Fibroblast of skin of right quadriceps (primary cell): ENCODE measurements around the gene UGT1A10.
"Not testable (repeated sequence)": the region's sequence is repeated elsewhere in the genome, so short reads cannot be mapped to it uniquely, and the experiment has no call there.

Source experiments
- DNase-seq: peaks from one replicate; pipeline ENCODE4 v3.0.0-alpha.2; 2013

UGT1A10 gene

DNA sequence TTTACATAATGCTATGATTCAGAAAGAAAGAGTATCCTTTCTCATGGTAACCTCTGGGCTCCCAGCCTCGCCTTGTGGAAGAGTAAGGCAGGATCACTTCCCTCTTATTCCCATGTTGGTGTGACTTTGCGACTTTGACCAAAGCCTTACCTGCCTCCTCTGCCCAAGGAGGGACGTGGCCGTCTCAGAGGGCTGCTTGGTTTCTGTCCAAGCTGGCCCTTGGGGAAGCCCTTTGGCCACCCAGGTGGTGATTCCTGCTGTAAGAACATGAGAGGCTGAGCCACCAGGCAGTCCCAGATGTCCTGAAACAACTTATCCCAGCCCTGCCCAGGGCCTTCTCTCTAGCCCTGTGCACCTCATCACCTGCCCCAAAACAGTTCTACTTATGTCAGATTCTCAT lies 62.5 kb downstream of the UGT1A10 start:
- no peak for DNase-seq

DNA sequence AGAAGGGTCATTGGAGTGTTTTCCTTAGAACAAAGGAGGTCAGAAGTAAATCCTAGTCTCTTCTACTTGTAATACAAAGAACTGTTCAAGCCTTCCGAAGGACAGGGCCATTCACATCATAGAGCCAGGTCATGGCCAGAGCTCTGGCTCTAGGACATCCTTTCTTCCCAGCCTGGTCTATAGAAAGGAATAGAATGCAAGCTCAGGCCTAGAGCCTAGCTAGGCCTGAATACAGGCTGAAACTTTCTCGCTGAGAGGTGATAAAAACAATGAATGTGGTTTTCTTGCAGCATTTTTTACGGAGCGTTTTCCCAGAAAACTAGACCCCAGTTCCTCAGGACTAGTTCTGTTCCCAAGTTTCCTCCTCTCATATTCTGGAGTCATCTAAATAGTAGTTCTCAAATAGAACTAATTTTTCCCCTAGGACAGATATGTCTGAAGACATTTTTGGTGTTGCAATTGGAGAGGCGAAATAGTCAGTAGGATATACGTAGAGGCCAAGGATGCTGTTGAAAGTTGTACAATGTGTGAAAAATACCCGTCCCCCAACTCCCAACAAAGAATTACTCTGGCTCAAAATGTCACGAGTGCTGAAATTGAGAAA lies 63.3 kb downstream of the UGT1A10 start:
- DNase-seq, result no peak

DNA sequence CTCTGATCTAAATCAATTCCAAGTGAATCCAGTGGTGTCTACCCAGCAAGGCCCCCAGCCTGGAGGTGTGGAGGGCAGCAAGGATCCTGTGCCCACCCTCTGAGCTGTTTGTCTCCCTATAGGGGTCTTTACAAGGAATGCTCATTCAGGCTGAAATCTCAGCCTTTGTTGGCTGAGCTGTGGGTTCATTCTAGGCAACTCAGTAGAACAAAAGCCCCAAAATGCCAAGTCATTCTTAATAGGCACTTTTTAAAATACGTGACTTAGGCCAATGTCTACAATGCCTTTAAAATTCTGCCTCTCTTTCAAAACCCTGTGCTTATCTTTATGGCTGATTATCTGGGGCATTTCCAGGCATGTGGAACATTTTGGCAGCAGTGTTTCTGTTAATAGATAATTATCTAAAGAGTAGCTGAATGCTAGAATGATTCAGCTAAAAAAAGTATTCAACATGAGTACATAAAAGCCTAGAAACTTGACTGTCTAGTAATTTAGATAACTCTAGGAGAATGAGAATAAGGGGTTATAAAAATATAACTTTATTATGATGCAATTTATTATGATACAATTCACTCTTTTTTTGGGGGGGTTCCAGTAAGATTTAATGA lies 63.9 kb downstream of the UGT1A10 start:
- DNase-seq, result peak; percentile 9

DNA sequence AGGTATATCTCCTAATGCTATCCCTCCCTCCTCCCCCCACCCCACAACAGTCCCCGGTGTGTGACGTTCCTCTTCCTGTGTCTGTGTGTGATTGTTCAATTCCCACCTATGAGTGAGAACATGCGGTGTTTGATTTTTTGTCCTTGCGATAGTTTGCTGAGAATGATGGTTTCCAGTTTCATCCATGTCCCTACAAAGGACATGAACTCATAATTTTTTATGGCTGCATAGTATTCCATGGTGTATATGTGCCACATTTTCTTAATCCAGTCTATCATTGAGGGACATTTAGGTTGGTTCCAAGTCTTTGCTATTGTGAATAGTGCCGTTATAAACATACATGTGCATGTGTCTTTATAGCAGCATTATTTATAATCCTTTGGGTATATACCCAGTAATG lies 64.6 kb downstream of the UGT1A10 start:
- DNase-seq, result not testable (repeated sequence)

DNA sequence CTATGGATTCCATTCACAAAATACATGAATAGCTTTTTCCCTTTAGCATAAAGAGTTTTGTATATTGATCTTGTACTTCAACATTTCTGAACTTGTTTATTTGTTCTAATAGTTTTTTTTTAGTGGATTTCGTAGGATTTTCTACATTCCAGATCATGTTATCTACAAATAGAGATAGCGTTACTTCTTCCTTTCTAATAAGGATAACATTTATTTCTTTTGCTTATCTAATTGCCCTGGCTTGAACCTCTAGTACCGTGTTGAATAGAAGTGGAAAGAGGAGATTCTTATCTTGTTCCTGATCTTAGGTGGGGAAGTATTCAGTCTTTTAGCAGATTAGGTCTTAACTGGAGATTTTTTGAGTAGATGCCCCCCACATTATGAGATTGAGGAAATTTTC lies 66.0 kb downstream of the UGT1A10 start:
- DNase-seq, result no peak

DNA sequence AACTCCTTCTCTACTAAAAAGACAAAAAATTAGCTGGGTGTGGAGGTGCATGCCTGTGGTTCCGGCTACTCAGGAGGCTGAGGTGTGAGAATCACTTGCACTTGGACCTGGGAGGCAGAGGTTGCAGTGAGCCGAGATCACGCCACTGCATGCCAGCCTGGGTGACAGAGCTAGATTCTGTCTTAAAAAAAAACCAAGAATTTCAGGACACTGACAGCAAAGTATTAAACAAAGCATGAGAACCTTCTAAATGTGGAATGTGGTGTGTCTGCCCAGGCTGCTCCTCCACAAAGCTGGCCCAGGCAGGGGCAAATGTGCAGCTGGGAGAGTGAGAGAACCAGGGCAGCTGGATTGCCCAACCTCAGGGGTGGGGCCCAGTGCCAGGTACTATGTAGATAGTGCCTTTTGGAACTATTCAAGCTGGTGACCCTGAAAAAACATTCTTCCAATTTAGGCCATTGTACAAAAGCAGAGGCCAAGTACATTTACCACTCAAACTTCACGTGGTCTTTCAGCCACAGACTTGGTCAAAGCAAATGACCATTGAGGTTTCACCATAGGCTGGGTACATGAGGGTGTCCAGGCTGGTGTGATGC lies 69.8 kb downstream of the UGT1A10 start:
- DNase-seq, result no peak

DNA sequence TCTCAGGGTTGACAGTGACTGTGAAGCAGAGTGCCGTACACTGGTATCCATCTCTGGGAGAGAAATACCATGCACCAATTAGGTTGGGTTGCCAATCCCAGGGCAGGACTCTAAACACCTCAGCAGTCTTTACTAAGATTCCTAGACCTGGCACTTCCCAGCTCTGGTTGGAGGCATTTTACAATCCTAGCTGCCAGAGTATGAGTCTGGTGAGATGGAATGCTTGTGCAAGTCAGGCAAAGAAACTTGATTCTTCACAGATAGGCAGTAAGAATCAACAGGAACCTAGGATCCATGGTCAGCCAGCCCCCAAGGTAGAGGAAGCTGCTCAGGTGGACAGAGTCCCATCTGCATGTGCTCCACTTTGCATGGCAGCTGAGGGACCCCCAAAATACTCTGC lies 70.5 kb downstream of the UGT1A10 start:
- DNase-seq, result no peak

DNA sequence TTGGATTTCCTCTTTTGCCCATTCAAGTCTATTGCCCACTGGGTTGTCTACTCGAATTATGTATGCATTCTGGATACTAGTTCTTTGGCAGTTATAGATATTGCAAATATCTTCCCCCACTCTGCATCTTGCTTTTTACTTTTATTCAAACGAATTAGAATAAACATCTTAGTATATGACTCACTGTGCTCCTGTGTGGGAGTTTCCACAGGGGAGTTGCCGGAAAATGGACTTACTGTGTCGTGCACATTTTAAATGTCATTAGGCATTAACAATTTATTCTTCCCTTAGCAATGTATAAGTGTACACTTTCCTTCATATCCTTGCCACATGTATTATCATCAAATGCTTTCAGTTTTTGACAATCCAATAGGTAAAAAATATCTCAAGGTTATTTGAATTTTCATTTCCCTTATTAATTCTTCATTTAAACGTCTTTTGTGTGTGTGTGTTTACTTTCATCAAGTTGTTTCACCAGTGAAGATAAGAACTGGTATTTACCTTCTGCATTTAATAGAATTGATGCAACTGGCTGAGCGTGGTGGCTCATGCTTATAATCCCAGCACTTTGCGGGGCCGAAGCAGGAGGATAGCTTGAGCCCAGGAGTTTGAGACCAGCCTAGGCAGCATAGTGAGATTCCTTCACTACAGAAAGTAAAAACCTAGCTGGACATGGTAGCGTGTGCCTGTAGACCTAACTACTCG lies 71.8 kb downstream of the UGT1A10 start:
- DNase-seq, result no peak

DNA sequence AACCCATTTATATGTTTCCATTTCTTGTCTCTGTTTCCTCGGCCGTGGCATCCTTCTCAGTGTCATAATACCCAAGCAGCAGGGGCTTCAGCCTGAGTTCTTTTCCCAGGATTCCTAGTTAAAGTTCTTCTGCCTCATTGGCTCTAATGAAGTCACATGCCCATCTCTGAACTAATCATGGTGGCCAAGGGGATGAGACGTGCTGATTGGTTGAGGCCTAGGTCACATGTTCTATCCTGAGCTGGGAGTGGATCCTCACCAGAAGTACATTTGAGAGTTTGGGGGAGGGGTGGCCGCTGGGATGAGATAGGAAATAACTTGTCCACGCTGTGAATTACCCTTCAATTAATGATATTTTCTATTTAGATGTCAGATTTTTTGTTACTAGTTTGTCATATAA lies 72.7 kb downstream of the UGT1A10 start:
- no peak for DNase-seq

DNA sequence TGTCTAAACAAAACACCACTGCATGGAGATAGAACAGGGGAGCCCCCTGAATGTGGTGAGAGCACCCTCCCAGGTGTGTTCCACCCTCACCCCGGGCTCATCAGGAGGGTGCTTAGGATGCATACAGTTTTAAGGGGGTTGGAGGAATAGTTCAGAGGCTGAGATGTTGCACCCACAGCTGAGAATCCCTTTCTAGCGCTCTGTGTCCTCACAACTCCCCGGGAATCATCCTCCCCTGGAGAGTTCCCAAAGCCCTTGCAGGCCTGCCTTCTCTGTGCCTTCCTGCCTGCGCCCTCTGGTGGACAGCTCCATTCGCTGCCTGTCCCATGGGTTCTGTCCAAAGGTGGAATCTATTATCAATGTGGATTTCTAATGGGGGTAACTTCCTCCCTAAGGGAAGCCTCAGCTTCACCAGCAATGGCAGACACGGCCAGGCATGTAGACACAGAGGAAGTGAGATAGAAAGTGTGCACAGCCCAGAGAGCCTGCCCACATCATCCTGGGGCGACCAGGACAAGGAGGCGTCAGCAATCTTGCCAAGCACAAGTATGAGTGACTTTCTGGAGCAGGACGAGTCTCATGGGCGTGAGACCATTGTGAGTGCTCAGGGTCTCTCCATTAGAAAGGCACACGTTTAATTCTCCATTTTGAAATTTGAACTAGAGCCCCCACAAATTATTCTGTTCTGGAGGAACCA lies 75.2 kb downstream of the UGT1A10 start:
- DNase-seq, result peak; percentile 64

DNA sequence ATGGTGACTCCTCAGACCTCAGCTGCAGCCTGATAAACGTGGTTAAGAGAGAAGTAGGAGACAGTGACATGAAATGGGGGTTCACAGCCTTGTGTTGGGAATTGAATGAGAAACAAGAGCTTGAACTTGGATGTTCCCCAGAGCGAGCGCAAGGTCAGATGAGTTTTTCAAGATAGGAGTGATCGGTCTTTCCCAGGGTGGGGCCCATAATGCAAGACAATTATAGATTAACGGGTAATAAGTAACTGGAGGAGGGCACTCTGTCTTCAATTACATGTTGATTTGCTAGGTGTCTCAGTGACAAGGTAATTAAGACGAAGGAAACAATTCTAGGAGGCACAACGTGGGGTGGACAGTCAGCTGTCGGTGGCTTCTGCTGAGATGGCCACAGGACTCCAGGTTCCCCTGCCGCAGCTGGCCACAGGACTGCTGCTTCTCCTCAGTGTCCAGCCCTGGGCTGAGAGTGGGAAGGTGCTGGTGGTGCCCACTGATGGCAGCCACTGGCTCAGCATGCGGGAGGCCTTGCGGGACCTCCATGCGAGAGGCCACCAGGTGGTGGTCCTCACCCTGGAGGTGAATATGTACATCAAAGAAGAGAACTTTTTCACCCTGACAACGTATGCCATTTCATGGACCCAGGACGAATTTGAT lies 76.5 kb downstream of the UGT1A10 start, which contains the start of gene UGT1A5:
TSS of gene UGT1A5 (plus strand) at position 297 of the 651 bp plus-strand sequence. CDS start at position 382, 85 bp downstream.
- no peak for DNase-seq

DNA sequence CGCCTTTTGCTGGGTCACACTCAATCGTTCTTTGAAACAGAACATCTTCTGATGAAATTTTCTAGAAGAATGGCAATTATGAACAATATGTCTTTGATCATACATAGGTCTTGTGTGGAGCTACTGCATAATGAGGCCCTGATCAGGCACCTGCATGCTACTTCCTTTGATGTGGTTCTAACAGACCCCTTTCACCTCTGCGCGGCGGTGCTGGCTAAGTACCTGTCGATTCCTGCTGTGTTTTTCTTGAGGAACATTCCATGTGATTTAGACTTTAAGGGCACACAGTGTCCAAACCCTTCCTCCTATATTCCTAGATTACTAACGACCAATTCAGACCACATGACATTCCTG lies 77.0 kb downstream of the UGT1A10 start:
- no peak for DNase-seq

DNA sequence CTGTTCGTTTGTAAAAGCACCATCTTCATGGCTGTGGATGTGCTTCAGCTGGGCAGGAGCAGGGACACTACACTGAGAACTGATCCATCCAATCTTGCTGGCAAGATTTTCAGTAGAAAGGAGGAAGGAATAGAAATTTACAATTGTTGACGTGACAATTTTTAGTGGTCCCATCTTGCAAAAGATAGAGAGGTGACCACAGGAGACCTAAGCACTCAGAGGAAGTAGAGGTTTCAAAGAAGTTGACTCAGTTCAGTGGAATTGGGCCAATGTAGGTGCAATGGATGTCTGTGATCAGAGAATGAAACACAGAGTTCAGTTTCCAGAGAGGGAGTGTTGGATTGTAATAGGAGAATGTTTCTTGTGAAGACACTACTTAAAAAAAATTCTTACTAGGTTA lies 77.9 kb downstream of the UGT1A10 start:
- DNase-seq, result no peak

DNA sequence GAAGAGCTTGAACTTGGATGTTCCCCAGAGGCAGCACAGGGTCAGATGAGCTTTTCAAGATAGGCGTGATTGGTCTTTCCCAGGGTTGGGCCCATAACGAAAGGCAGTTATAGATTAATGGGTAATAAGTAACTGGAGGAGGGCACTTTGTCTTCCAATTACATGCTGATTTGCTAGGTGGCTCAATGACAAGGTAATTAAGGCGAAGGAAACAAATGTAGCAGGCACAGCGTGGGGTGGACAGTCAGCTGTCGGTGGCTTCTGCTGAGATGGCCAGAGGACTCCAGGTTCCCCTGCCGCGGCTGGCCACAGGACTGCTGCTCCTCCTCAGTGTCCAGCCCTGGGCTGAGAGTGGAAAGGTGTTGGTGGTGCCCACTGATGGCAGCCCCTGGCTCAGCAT lies 82.3 kb downstream of the UGT1A10 start, which contains the start of gene UGT1A4:
TSS of gene UGT1A4 (plus strand) at position 185 of the 400 bp plus-strand sequence. CDS start at position 270, 85 bp downstream.
- no peak for DNase-seq

DNA sequence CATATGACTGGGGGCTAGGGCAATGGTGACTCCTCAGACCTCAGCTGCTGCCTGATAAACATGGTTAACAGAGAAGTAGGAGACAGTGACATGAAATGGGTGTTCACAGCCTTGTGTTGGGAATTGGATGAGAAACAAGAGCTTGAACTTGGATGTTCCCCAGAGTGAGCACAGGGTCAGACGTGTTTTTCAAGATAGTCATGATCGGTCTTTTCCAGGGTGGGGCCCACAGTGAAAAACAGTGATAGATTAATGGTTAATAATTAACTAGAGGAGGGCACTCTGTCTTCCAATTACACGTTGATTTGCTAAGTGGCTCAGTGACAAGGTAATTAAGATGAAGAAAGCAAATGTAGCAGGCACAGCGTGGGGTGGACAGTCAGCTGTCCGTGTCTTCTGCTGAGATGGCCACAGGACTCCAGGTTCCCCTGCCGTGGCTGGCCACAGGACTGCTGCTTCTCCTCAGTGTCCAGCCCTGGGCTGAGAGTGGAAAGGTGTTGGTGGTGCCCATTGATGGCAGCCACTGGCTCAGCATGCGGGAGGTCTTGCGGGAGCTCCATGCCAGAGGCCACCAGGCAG lies 92.6 kb downstream of the UGT1A10 start, which contains the start of gene UGT1A3:
TSS of gene UGT1A3 (plus strand) at position 320 of the 579 bp plus-strand sequence. CDS start at position 405, 85 bp downstream.
- DNase-seq, result no peak

DNA sequence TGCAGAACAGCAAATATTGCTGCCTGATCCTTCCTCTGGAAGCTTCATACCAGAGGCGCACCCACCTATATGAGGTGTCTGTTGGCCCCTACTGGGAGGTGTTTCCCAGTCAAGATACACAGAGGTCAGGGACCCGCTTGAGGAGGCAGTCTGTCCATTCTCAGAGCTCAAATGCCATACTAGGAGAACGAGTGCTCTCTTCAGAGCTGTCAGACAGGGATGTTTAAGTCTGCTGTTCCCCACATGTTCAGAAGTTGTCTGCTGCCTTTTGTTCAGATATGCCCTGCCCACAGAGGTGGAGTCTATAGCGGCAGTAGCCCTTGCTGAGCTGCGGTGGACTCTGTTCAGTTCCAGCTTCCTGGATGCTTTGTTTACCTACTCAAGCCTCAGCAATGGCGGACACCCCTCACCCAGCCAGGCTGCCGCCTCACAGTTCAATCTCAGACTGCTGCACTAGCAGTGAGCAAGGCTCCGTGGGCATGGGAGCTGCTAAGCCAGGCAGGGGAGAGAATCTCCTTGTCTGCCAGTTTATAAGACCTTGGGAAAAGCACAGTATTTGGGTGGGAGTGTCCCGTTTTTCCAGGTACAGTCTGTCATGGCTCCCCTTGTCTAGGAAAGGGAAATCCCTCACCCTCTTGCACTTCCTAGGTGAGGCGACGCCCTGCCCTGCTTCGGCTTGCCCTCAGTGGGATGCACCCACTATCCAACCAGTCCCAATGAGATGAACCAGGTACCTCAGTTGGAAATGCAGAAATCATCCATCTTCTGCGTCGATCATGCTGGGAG lies 100.8 kb downstream of the UGT1A10 start:
- not testable (repeated sequence) for DNase-seq

DNA sequence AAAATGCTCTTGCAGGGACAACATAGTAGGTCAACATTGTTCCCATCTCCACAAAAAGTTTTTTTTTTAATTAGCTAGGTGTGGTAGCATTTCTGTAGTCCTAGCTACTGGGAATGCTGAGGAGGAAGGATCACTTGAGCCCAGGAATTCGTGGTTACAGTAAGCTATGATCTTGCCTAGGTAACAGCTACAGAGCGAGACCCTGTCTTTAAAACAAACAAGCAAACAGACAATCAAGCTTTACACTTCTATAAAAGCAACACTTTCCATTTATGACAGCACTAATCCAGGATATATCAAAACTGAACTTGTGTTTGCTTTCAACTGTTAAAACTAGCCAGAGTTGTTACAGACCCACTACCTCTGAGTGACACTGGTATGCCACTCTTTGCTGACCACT lies 104.6 kb downstream of the UGT1A10 start:
- no peak for DNase-seq

DNA sequence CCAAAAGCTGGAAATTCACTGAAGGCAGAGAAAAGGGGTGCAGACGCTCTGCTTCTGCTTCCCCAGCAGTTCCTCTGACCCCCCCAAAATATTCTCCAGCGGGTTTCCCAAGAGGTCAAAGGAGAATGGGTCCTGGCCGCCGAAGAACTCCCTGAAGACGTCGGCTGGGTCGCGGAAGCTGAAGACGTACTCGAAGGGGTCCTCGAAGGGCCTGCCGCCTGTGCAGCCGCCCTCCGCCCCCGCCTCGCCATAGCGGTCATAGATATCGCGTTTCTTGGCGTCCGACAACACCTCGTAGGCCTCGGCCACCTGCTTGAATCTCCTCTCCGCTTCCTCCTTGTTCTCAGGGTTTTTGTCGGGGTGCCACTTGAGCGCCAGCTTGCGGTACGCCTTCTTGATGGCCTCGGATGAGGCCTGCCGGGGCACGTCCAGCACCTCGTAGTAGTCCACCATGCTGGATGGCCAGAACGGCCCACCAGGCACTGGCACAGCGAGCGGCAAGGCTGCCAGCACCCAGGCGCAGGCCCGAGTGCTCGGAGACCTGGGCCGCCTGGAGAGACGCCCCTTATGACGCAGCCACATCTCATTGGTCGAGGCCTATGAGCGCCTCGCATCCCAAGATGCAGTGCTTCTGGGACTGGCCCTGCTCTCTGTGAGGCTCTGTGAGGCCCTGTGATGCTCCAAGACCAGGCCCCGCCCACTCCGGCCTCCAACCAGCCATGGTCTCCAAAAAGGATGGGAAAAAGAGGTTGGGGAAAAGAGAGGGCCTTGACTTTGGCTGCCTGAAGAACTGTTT lies 107.4 kb downstream of the UGT1A10 start:
- DNase-seq, result no peak

DNA sequence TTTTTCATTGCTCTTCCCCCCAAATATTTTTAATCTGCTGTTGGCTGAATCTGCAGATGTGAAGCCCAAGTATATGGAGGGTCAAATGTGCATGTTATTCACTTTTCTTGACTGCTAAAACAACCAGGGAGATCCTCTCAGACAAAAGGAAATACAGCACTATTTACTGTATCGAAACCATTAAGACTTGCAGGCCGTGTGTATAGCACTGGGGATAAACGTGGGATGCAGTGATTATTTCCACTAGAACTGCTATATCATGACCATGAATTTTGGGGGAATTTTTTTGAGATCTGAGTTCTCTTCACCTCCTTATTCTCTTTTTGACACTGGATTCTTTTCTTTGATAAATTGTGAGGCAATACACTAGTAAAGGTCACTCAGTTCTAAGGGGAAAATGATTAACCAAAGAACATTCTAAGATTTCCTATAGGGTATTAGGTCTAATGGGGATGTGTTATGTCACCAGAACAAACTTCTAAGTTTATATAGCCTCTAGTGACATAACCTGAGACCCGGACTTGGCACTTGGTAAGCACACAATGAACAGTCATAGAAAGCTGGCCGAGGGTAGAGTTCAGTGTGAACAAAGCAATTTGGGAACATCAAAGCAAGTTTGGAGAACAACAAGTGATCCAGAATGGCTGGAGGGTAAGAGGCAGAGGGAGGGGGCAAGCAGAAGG lies 109.0 kb downstream of the UGT1A10 start:
- DNase-seq, result no peak

DNA sequence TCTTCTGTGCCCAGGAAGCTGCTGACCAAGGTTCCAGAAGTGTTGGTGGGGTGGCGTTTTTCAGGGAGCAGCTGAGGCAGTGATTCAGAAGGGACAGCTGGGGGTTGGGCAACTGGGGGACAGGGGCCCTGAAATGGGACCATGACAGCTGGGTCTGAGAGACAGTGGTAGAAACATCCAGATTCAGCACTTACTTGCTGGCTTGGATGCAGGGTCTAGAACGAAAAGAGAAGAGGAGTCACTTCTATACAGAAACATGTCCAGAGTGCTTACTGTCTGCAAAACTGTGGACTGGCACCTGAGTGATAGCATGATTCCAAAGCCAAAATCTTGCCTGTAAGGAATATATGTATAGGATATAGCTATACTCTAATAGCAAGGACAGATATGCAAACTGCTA lies 109.6 kb downstream of the UGT1A10 start:
- not testable (repeated sequence) for DNase-seq
